CD4-positive, CD25-positive, alpha-beta regulatory T cell (primary cell): Measurements from ENCODE around the gene PGM1. TPM values are rescaled to one million over a fixed set of nuclear protein-coding genes. Genes with fewer than 3 reads are reported as not detected.

Experiments used
- ATAC-seq, 2 donors: fragments of 150-1000 bp; cut with Tn5 transposase; one replicate each; pipeline ENCODE4 v1.10.0; 2021; ENCODE audit warnings: low read depth in 2 of 2, moderate number of reproducible peaks in 2 of 2, moderate library complexity in 1 of 2
- DNase-seq, 3 donors: peaks; one replicate each; pipeline versions ENCODE4 v3.0.0 to v3.0.0-alpha.2; 2012 to 2022; ENCODE audit warnings: mixed read lengths in 1 of 3
- H3K27ac ChIP-seq: one replicate; pipeline ENCODE4 v1.7.0; 2013; ENCODE audit warnings: mild to moderate bottlenecking, low read length; ENCODE audit not compliant: insufficient read depth, poor library complexity, severe bottlenecking
- H3K27me3 ChIP-seq: one replicate; pipeline ENCODE4 v1.7.0; 2013; ENCODE audit warnings: low read length; ENCODE audit not compliant: control insufficient read depth, insufficient read depth
- H3K36me3 ChIP-seq: one replicate; pipeline ENCODE4 v1.7.0; 2013; ENCODE audit warnings: mild to moderate bottlenecking, low read length, moderate library complexity; ENCODE audit not compliant: control insufficient read depth, insufficient read depth
- H3K4me1 ChIP-seq: 2 replicates; pipeline ENCODE4 v1.7.0; 2013; ENCODE audit warnings: mild to moderate bottlenecking, low read length; ENCODE audit not compliant: insufficient read depth, control insufficient read depth, poor library complexity, severe bottlenecking
- H3K4me3 ChIP-seq: one replicate; pipeline ENCODE4 v1.7.0; 2013; ENCODE audit warnings: low read depth, mild to moderate bottlenecking, low read length, moderate library complexity
- H3K9me3 ChIP-seq, 2 experiments: 1 replicate in 1 of 2; 2 replicates in 1 of 2; pipeline ENCODE4 v1.7.0; 2013; ENCODE audit warnings: low read length in 2 of 2, mild to moderate bottlenecking in 1 of 2, moderate library complexity in 1 of 2; ENCODE audit not compliant: control insufficient read depth in 2 of 2
- H3K27ac Mint-ChIP-seq, 3 donors: one replicate each; pipeline ENCODE4 v1.8.0; 2020 to 2022; ENCODE audit warnings: mild to moderate bottlenecking in 3 of 3, mixed read lengths in 3 of 3, moderate library complexity in 2 of 3
- H3K27me3 Mint-ChIP-seq: one replicate; pipeline ENCODE4 v1.8.0; 2022; ENCODE audit warnings: mild to moderate bottlenecking, mixed read lengths
- H3K36me3 Mint-ChIP-seq: one replicate; pipeline ENCODE4 v1.8.0; 2020; ENCODE audit warnings: mixed read lengths
- H3K4me1 Mint-ChIP-seq, 4 donors: one replicate each; pipeline ENCODE4 v1.8.0; 2020 to 2022; ENCODE audit warnings: mixed read lengths in 4 of 4, mild to moderate bottlenecking in 1 of 4
- H3K4me3 Mint-ChIP-seq, 4 donors: one replicate each; pipeline ENCODE4 v1.8.0; 2020 to 2022; ENCODE audit warnings: mild to moderate bottlenecking in 4 of 4, mixed read lengths in 4 of 4, moderate library complexity in 3 of 4
- H3K9me3 Mint-ChIP-seq, 7 donors: one replicate each; pipeline ENCODE4 v1.8.0; 2020 to 2022; ENCODE audit warnings: mixed read lengths in 7 of 7, mild to moderate bottlenecking in 3 of 7, moderate library complexity in 2 of 7
- polyA plus RNA-seq, 4 donors: library from polyadenylated mRNA; unstranded; fragments of 300-500 nt; fragmentation: Illumina TruSeq; gene quantifications; one replicate each; pipeline ENCODE4 v1.2.3, GENCODE V29; 2021
- total RNA-seq: library from RNA; stranded (reverse); gene quantifications from one replicate; pipeline ENCODE4 v1.2.3, GENCODE V29; 2022

Gene PGM1
- total and polyA plus RNA-seq, 5 donors from 2014 or later: 12.6 to 35.4 (median 26.4) TPM

DNA sequence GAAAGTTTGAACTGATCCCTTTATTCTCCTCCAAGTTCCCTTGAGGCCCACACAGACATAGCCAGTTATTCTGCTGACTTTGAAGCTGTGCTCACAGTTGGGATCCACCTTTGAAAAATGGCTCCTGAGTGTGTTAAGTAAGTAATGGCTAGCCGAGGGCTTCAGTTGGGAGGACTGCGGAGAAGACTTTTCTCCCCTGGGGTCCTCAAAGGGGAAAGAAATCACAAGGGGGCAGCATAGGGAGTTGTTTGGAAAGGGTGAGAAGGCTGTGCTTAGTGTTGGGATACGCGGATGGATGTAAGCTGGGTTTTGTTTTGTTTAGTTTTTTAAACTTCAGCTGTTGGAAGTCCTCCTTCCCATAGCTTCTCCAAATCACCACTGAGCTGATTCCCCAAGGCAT is 8.3 kb downstream of the PGM1 start:
- H3K36me3 ChIP-seq: no peaks in the 10 kb centered on the region
- no peak overlapping the region for H3K27ac ChIP-seq
- Mint-ChIP-seq H3K27me3 (no peaks in the 10 kb centered on the region), H3K9me3 (no peaks in the 10 kb centered on the region), H3K27ac (peak overlapping the region in 1 of 3 donors; percentile 55), H3K4me1 (peaks cover 0 to 17% (median 11%) of the 10 kb centered on the region in 4 donors), H3K4me3 (peak overlapping the region in 1 of 4 donors; percentile 32), H3K36me3 (peaks cover 11% of the 10 kb centered on the region)
- no peak for ATAC-seq
- no peaks in the 10 kb centered on the region for H3K4me1 ChIP-seq
- no peaks in the 10 kb centered on the region for H3K27me3 ChIP-seq
- no peaks in the 10 kb centered on the region for H3K9me3 ChIP-seq
- H3K4me3 ChIP-seq: no peak overlapping the region
- DNase-seq: no peak

DNA sequence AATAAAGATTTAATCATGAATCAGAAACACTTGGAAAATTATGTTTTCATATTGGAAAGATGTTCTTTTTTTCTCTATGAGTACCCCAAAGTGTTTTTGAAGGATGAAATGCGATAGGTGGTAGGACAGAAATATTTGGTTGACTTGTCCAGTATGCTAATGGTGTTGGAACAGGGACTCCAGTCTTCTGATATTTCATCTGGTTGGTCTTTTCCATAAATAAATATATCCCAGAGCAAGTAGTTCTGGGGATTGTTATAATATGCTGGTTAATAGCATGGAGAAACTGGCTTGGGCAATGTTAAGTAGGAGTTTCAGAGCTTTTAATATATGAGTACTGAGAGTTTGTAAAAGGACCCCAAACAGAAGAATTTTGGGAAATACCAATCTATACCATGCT is 8.7 kb downstream of the PGM1 start:
- Histone ChIP-seq H3K27ac (no peak overlapping the region), H3K9me3 (no peaks in the 10 kb centered on the region), H3K4me3 (no peak overlapping the region), H3K27me3 (no peaks in the 10 kb centered on the region), H3K4me1 (no peaks in the 10 kb centered on the region), H3K36me3 (no peaks in the 10 kb centered on the region)
- DNase-seq (no peak), ATAC-seq (no peak)
- Mint-ChIP-seq H3K36me3 (peaks cover 11% of the 10 kb centered on the region), H3K4me3 (no peak overlapping the region), H3K27me3 (no peaks in the 10 kb centered on the region), H3K27ac (no peak overlapping the region), H3K9me3 (no peaks in the 10 kb centered on the region), H3K4me1 (peaks cover 0 to 16% (median 7%) of the 10 kb centered on the region in 4 donors)

DNA sequence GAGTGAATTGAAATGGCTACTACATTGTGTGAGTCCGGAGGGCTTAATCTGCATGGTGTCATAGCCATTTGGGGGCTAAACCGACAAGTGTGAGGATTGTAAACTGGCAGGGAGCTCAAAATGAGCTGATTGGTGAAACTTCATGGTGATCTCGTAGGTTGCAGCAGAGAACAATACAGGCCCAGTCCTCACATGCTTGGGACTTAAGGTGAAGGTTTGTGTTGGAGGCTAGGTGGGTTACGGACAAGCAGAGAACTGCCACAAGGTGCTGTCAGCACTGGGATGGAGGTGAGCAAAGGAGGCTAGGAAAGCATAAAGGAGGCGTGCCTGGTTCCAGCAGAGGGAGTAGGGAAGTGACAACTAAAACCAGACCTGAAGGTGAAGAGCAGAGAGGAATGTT is 9.4 kb downstream of the PGM1 start:
- Histone ChIP-seq H3K4me1 (no peaks in the 10 kb centered on the region), H3K36me3 (no peaks in the 10 kb centered on the region), H3K27ac (no peak overlapping the region), H3K27me3 (no peaks in the 10 kb centered on the region), H3K4me3 (no peak overlapping the region), H3K9me3 (no peaks in the 10 kb centered on the region)
- no peaks in the 10 kb centered on the region for H3K27me3 Mint-ChIP-seq
- peak overlapping the region in 2 of 3 donors; percentile 17 to 36 for H3K27ac Mint-ChIP-seq
- H3K36me3 Mint-ChIP-seq: peaks cover 11% of the 10 kb centered on the region
- H3K4me1 Mint-ChIP-seq: peaks cover 0 to 14% (median 5%) of the 10 kb centered on the region in 4 donors
- DNase-seq (no peak), ATAC-seq (no peak)
- no peaks in the 10 kb centered on the region for H3K9me3 Mint-ChIP-seq
- H3K4me3 Mint-ChIP-seq: no peak overlapping the region

DNA sequence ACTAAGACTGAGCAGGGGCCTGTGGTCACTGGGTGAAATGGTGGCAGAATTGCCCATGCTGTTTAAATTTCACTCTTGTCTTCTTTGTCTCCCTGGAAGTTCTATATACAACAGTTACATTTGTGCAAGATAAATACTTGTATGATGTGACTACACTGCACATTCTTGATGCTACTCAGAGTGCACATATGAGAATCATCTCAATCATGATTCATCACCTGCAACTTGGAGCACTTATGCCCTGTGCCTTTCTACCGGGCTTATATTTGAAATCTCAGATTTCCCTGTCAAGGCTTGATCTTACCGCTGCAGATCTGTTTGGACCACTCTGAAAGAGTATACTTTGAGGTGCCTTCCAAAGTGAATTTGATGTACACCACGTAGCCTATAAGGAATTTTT is 10.6 kb downstream of the PGM1 start:
- Histone ChIP-seq H3K27me3 (no peaks in the 10 kb centered on the region), H3K36me3 (no peaks in the 10 kb centered on the region), H3K9me3 (no peaks in the 10 kb centered on the region), H3K27ac (no peak overlapping the region), H3K4me3 (no peak overlapping the region), H3K4me1 (no peaks in the 10 kb centered on the region)
- peaks cover 11% of the 10 kb centered on the region for H3K36me3 Mint-ChIP-seq
- no peak for DNase-seq
- no peak overlapping the region for H3K4me3 Mint-ChIP-seq
- no peak for ATAC-seq
- no peaks in the 10 kb centered on the region for H3K9me3 Mint-ChIP-seq
- H3K4me1 Mint-ChIP-seq: peaks cover 0 to 18% (median 7%) of the 10 kb centered on the region in 4 donors
- no peaks in the 10 kb centered on the region for H3K27me3 Mint-ChIP-seq
- no peak overlapping the region for H3K27ac Mint-ChIP-seq

GRCh38 chr1:63607322-63607721 is 14.1 kb downstream of the PGM1 start:
- Histone ChIP-seq H3K4me3 (no peak overlapping the region), H3K36me3 (no peaks in the 10 kb centered on the region), H3K9me3 (no peaks in the 10 kb centered on the region), H3K27me3 (no peaks in the 10 kb centered on the region), H3K4me1 (no peaks in the 10 kb centered on the region), H3K27ac (no peak overlapping the region)
- Mint-ChIP-seq H3K4me1 (peaks cover 0 to 13% (median 4%) of the 10 kb centered on the region in 4 donors), H3K9me3 (no peaks in the 10 kb centered on the region), H3K36me3 (peaks cover 7% of the 10 kb centered on the region), H3K4me3 (no peak overlapping the region), H3K27me3 (no peaks in the 10 kb centered on the region), H3K27ac (no peak overlapping the region)
- DNase-seq (no peak), ATAC-seq (no peak)

GRCh38 chr1:63611231-63611630 is 18.0 kb downstream of the PGM1 start:
- no peaks in the 10 kb centered on the region for H3K9me3 Mint-ChIP-seq
- H3K4me1 Mint-ChIP-seq: peaks cover 6 to 15% (median 12%) of the 10 kb centered on the region in 4 donors
- DNase-seq: no peak
- ATAC-seq: no peak
- no peaks in the 10 kb centered on the region for H3K9me3 ChIP-seq
- H3K36me3 ChIP-seq: no peaks in the 10 kb centered on the region
- no peaks in the 10 kb centered on the region for H3K36me3 Mint-ChIP-seq
- H3K27ac ChIP-seq: no peak overlapping the region
- no peaks in the 10 kb centered on the region for H3K27me3 Mint-ChIP-seq
- H3K4me3 ChIP-seq: no peak overlapping the region
- peak overlapping the region in 1 of 3 donors; percentile 83 for H3K27ac Mint-ChIP-seq
- H3K4me3 Mint-ChIP-seq: no peak overlapping the region
- H3K27me3 ChIP-seq: no peaks in the 10 kb centered on the region
- H3K4me1 ChIP-seq: no peaks in the 10 kb centered on the region

- Mint-ChIP-seq H3K4me1 (peaks cover 6 to 18% (median 12%) of the 10 kb centered on the region in 4 donors), H3K4me3 (no peak overlapping the region), H3K27me3 (no peaks in the 10 kb centered on the region), H3K36me3 (no peaks in the 10 kb centered on the region), H3K27ac (peak overlapping the region in 1 of 3 donors; percentile 37), H3K9me3 (no peaks in the 10 kb centered on the region)
- no peaks in the 10 kb centered on the region for H3K36me3 ChIP-seq
- H3K4me3 ChIP-seq: no peak overlapping the region
- H3K27me3 ChIP-seq: no peaks in the 10 kb centered on the region
- no peaks in the 10 kb centered on the region for H3K9me3 ChIP-seq
- DNase-seq (no peak), ATAC-seq (no peak)
- H3K27ac ChIP-seq: no peak overlapping the region
- no peaks in the 10 kb centered on the region for H3K4me1 ChIP-seq
Observed at GRCh38 chr1:63612564-63612963, 19.4 kb downstream of the PGM1 start.

DNA sequence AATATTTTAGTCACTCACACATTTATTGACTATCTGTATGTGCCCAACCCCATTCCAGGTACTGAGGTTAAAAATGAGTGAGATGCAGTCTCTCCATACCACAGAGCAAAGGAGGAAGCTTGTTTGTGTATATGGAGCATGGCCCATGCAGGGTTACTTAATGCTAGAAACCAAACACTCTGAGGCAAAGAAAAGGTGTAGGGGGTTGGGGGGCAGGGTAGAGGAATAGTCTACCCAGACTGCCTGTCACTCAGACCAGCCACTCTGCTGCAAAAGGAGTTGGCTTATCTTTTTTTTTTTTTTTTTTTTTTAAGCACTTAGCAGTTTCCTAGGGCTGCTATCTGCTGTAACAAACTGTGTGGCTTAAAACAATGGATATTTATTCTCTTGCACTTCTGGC is 19.8 kb downstream of the PGM1 start:
- H3K9me3 Mint-ChIP-seq: no peaks in the 10 kb centered on the region
- ATAC-seq: no peak
- peaks cover 6 to 20% (median 12%) of the 10 kb centered on the region in 4 donors for H3K4me1 Mint-ChIP-seq
- H3K4me1 ChIP-seq: no peaks in the 10 kb centered on the region
- H3K27me3 ChIP-seq: no peaks in the 10 kb centered on the region
- H3K4me3 ChIP-seq: no peak overlapping the region
- peak overlapping the region in 1 of 3 donors; percentile 37 for H3K27ac Mint-ChIP-seq
- H3K27me3 Mint-ChIP-seq: no peaks in the 10 kb centered on the region
- DNase-seq: no peak
- no peaks in the 10 kb centered on the region for H3K36me3 Mint-ChIP-seq
- H3K36me3 ChIP-seq: no peaks in the 10 kb centered on the region
- H3K9me3 ChIP-seq: no peaks in the 10 kb centered on the region
- H3K27ac ChIP-seq: no peak overlapping the region
- H3K4me3 Mint-ChIP-seq: no peak overlapping the region
